Osteoblast (primary cell): ENCODE measurements around the gene CD5L. TPM values are rescaled to one million over a fixed set of nuclear protein-coding genes. Genes with fewer than 3 reads are reported as not detected.

ENCODE experiments used
- DNase-seq: peaks from one replicate; pipeline ENCODE4 v3.0.0; 2011; ENCODE audit warnings: low spot score, mixed read lengths; ENCODE audit not compliant: insufficient read length; ENCODE audit errors: missing footprints
- H2AFZ ChIP-seq: 2 replicates; pipeline ENCODE4 v1.6.0; 2011; ENCODE audit warnings: mild to moderate bottlenecking, low read length
- H3K27ac ChIP-seq: 2 replicates; pipeline ENCODE4 v1.5.1; 2011; ENCODE audit warnings: mild to moderate bottlenecking, low read depth, low read length, moderate library complexity
- H3K27me3 ChIP-seq: 2 replicates; pipeline ENCODE4 v1.6.0; 2012; ENCODE audit warnings: mild to moderate bottlenecking, control low read depth, inconsistent platforms, low read length, moderate library complexity; ENCODE audit not compliant: insufficient read depth
- H3K36me3 ChIP-seq: 2 replicates; pipeline ENCODE4 v1.5.1; 2011; ENCODE audit warnings: mild to moderate bottlenecking, low read length, control low read depth, moderate library complexity; ENCODE audit not compliant: insufficient read depth
- H3K4me1 ChIP-seq: 2 replicates; pipeline ENCODE4 v1.5.1; 2011; ENCODE audit warnings: mild to moderate bottlenecking, low read length, control low read depth, moderate library complexity; ENCODE audit not compliant: insufficient read depth
- H3K4me2 ChIP-seq: 2 replicates; pipeline ENCODE4 v1.6.0; 2011; ENCODE audit warnings: mild to moderate bottlenecking, low read length; ENCODE audit not compliant: insufficient read depth
- H3K4me3 ChIP-seq: fragments of 200-600 bp; sonication (generic); 3 replicates; pipeline ENCODE4 v1.5.1; 2012; ENCODE audit warnings: mild to moderate bottlenecking, low read length, inconsistent platforms; ENCODE audit not compliant: insufficient read depth
- H3K79me2 ChIP-seq: 2 replicates; pipeline ENCODE4 v1.6.0; 2012; ENCODE audit warnings: mild to moderate bottlenecking, low read length, control low read depth, inconsistent platforms; ENCODE audit not compliant: insufficient read depth
- H3K9me3 ChIP-seq: 2 replicates; pipeline ENCODE4 v1.5.1; 2011; ENCODE audit warnings: low read depth, low read length, control low read depth
- H4K20me1 ChIP-seq: 2 replicates; pipeline ENCODE4 v1.6.0; 2012; ENCODE audit warnings: mild to moderate bottlenecking, low read length, control low read depth; ENCODE audit not compliant: insufficient read depth
- CTCF ChIP-seq: IDR thresholded peaks from 2 replicates; pipeline ENCODE4 v1.5.1; 2011; ENCODE audit warnings: mild to moderate bottlenecking, low read depth, low read length, moderate library complexity; ENCODE audit errors: extremely low read depth
- total RNA-seq: library from RNA; depleted of rRNA; stranded (reverse); fragments of >200 nt; gene quantifications from 2 replicates; pipeline ENCODE4 v1.2.3, GENCODE V29; 2012

CD5L gene
- total RNA-seq, 1 donor, result not detected

DNA sequence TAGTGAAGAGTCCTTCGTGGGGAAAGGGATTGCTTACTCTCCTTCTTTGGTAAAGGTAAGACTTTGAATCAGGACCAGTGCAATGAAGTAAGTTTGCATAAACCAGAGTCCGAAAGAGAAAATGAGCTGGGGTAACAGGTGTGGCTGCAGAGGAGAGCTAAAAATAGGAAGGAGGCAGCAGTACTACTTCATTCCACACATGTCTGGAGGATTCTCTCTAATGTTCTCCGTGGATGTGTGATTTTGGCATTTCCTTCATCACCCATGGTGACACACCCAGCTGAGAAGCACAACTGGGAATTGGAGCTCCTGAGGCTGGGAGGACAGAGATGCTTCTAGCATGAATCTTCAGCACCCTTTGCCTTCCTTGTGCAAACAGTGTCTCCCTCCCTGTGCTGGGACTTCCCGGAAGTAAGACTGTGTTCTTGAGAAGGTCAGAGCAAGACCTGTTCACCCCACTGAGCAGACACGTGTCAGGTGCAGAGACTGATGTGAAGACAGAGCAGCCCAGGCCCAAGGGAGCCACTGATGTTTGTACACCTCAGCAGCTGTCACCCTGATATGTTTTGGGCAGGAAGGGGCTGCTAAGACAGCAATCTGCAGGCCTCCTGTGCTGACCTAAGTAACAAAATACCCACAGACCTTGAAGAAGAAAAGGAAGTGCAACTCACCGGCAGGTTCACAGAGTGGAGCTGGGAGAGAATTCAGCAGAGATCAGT, 35.0 kb downstream of the CD5L start:
- no peak for TF ChIP-seq CTCF
- no peaks in the 10 kb centered on the region for H3K27me3 ChIP-seq
- H3K4me3 ChIP-seq, result no peak overlapping the region
- no peak overlapping the region for H3K4me2 ChIP-seq
- no peak for DNase-seq
- no peaks in the 10 kb centered on the region for H3K79me2 ChIP-seq
- H3K36me3 ChIP-seq, result no peaks in the 10 kb centered on the region
- H2AFZ ChIP-seq, result no peak overlapping the region
- H3K27ac ChIP-seq, result no peak overlapping the region
- no peaks in the 10 kb centered on the region for H3K9me3 ChIP-seq
- H4K20me1 ChIP-seq, result no peaks in the 10 kb centered on the region
- no peaks in the 10 kb centered on the region for H3K4me1 ChIP-seq

DNA sequence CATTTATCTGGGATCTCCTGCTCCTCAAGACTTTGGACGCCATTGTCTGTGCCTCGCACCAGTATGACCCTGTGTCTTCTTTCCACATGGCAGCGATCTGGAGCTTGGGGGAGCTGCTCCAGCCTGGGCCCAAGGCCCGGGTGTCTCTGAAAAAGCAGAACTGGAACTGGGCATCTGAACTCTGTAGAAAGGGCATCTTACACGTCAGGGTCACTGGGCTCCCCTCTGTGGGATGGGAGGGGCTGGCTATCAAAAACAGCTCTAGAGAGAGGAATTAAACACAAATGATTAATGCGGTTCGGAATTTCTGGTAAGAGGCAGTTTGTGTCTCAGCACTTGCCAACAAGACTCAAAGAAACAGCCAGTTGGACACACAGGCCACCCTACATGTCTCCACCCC, 37.8 kb downstream of the CD5L start:
- no peaks in the 10 kb centered on the region for H3K27me3 ChIP-seq
- H2AFZ ChIP-seq, result no peak overlapping the region
- H3K79me2 ChIP-seq, result no peaks in the 10 kb centered on the region
- DNase-seq, result no peak
- no peak overlapping the region for H3K4me3 ChIP-seq
- no peaks in the 10 kb centered on the region for H3K4me1 ChIP-seq
- no peaks in the 10 kb centered on the region for H3K9me3 ChIP-seq
- H4K20me1 ChIP-seq, result no peaks in the 10 kb centered on the region
- no peak for TF ChIP-seq CTCF
- H3K27ac ChIP-seq, result no peak overlapping the region
- no peak overlapping the region for H3K4me2 ChIP-seq
- H3K36me3 ChIP-seq, result no peaks in the 10 kb centered on the region

- no peaks in the 10 kb centered on the region for H3K9me3 ChIP-seq
- TF ChIP-seq CTCF, result no peak
- H2AFZ ChIP-seq, result no peak overlapping the region
- no peak overlapping the region for H3K4me3 ChIP-seq
- no peak for DNase-seq
- H3K79me2 ChIP-seq, result no peaks in the 10 kb centered on the region
- no peaks in the 10 kb centered on the region for H3K4me1 ChIP-seq
- no peaks in the 10 kb centered on the region for H4K20me1 ChIP-seq
- H3K27me3 ChIP-seq, result no peaks in the 10 kb centered on the region
- H3K27ac ChIP-seq, result no peak overlapping the region
- no peak overlapping the region for H3K4me2 ChIP-seq
- H3K36me3 ChIP-seq, result no peaks in the 10 kb centered on the region
Observed at GRCh38 chr1:157799996-157800395, 41.6 kb downstream of the CD5L start.

- Histone ChIP-seq H3K79me2 (no peaks in the 10 kb centered on the region), H3K9me3 (no peaks in the 10 kb centered on the region), H4K20me1 (no peaks in the 10 kb centered on the region), H2AFZ (no peak overlapping the region), H3K4me1 (no peaks in the 10 kb centered on the region), H3K27ac (no peak overlapping the region), H3K4me2 (no peak overlapping the region), H3K4me3 (no peak overlapping the region), H3K27me3 (no peaks in the 10 kb centered on the region), H3K36me3 (no peaks in the 10 kb centered on the region)
- DNase-seq, result no peak
- TF ChIP-seq CTCF, result no peak
Observed at GRCh38 chr1:157798211-157798610, 43.4 kb downstream of the CD5L start.
